AG09309 (cell line): Measurements from ENCODE around the gene RAPGEF6.

Experiments used
- DNase-seq: peaks from one replicate; pipeline ENCODE4 v3.0.0-alpha.2; 2010; ENCODE audit warnings: low read depth
- H3K4me3 ChIP-seq: 2 replicates; pipeline ENCODE4 v1.5.1; 2011; ENCODE audit warnings: mild to moderate bottlenecking, low read depth, low read length, moderate library complexity; ENCODE audit not compliant: control insufficient read depth
- TF ChIP-seq, protein P1 (sequence below): IDR thresholded peaks from 2 replicates; pipeline ENCODE4 v1.5.1; 2011; ENCODE audit warnings: mild to moderate bottlenecking, low read depth, low read length, inconsistent platforms; ENCODE audit not compliant: insufficient read depth, control insufficient read depth; ENCODE audit errors: missing control alignments

The RAPGEF6 gene

DNA sequence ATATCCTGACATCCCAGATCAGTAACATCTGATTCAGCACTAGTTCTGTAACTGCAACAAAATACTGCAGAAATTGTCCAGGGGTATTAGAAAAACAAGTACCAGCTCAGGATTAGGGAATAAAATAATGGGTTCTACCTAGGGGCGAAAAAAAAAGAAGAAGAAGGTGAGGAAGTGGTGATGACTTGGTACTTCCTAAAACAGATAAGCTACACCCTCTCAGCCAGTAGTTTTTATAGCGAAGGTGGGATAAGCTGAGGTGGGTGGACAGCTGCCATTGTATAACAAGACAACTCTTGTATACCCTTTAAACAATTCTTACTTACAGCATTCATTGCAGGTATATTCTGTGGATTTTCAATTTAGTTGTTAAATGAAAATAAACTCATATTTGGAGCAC is 19.1 kb downstream of the RAPGEF6 start:
- DNase-seq, result no peak
- H3K4me3 ChIP-seq, result no peak overlapping the region
- TF ChIP-seq, protein P1, sequence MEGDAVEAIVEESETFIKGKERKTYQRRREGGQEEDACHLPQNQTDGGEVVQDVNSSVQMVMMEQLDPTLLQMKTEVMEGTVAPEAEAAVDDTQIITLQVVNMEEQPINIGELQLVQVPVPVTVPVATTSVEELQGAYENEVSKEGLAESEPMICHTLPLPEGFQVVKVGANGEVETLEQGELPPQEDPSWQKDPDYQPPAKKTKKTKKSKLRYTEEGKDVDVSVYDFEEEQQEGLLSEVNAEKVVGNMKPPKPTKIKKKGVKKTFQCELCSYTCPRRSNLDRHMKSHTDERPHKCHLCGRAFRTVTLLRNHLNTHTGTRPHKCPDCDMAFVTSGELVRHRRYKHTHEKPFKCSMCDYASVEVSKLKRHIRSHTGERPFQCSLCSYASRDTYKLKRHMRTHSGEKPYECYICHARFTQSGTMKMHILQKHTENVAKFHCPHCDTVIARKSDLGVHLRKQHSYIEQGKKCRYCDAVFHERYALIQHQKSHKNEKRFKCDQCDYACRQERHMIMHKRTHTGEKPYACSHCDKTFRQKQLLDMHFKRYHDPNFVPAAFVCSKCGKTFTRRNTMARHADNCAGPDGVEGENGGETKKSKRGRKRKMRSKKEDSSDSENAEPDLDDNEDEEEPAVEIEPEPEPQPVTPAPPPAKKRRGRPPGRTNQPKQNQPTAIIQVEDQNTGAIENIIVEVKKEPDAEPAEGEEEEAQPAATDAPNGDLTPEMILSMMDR, result no peak

DNA sequence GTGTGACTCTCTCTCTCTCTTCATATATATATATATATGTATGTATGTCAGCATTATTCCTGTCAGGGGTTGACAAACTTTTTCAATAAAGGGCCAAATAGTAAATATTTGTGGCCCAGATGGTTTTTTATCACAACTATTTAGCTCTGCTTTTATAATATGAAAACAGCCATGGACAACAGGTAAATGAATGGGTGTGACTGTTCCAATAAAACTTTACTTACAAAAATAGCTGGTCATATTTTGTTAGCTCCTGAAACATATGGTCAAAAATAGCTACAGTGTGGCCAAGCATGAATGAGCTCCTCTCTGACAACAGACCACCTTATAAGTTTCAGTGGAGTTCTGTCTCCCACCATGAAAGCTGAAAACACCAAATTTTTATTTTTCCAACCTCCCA is 21.6 kb downstream of the RAPGEF6 start:
- TF ChIP-seq, protein P1, result no peak
- H3K4me3 ChIP-seq, result no peak overlapping the region
- DNase-seq, result no peak

DNA sequence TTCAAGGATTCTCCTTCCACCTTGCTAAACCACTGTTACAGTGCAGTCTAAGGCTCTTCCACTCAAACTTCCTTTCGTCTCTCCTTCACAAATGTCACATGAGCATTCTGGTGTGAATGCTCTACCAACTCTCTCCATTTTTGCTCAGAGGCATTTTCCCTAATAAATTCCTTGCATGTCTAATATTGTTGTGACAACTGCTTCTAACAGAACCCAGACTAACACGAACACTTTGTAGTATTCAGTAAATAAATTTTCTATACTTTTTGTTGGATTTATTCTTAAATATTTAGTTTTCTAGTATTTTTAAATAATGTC is 24.0 kb downstream of the RAPGEF6 start:
- H3K4me3 ChIP-seq, result no peak overlapping the region
- TF ChIP-seq, protein P1, result no peak
- DNase-seq, result no peak

DNA sequence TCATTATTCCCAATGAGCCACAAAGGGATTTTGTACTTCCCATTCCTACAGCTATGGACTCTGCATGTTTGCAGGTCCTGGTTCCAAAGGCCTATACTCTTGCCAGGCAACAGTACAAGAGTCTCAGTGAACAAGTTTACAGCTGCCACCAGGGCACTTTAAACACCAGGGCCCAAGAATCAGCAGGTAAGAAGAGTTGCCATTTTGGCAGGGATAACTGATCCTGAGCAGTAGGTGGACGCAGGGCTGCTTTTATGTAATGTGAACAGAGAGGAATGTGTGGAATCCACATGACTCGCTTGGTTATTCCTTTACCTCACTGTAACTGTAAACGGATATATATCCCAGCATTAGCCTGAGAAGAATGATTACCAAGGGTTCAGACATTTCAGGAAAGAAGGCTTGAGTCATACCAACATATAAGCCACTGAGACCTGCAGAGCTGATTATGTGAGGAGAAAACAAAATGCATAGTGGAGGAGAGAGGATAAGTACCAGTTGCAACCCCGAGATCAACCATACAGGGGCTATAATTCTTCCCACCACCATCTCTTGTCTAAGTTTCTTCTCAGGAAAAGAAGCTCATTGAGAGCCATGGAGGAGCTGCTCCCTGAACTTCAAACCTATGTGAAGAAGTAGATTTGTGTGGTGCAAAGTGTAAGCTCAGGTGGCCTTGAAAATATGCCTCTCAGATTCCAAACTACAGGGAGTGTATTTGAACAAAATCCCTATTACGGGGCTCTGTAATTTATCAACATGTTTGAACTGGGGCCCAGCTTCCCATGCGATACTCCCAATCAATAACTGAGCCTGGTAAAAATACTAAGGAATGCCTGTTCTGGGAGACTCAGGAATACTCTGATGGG is 24.6 kb downstream of the RAPGEF6 start:
- DNase-seq, result no peak
- no peak overlapping the region for H3K4me3 ChIP-seq
- TF ChIP-seq, protein P1, result no peak

DNA sequence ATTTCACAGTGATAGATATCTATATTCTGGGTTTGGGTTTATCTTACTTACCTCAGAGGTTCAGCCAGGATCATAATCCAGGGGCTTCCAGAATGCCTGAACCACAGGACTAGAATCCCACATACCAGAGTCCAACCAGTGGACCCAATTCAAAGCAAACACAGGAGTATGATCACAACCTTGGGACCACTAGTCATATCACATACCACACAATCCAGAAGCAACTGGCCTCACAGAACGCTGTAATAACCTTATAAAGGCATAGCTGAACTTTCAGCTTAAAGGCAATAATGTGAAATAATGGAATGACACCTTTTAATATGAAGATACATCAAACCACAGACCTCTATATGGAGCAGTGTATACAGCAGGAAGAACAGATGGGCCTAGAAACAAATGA is 25.3 kb downstream of the RAPGEF6 start:
- TF ChIP-seq, protein P1, result no peak
- DNase-seq, result no peak
- H3K4me3 ChIP-seq, result no peak overlapping the region

DNA sequence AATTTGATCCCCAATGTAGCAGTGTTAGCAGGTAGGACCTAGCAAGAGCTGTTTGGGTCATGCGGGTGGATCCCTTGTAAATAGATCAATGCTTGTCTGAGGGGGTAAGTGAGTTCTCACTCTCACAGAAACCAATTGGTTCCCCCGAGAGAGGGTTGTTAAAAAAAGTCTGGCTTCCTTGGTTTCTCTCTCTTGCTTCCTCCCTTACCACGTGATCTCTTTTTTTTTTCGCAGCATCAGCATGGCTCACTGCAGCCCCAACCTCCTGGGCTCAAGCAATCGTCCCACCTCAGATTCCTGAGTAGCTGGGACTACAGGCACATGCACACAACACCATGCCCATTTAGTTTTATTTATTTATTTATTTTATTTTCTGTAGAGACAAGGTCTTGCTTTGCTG is 26.4 kb downstream of the RAPGEF6 start:
- H3K4me3 ChIP-seq, result no peak overlapping the region
- TF ChIP-seq, protein P1, result no peak
- no peak for DNase-seq
